ENCODE results near the gene GRIK4.
A peak's percentile ranks its signal among the peaks of the same experiment; 100 is the strongest.

GRIK4 gene

DNA sequence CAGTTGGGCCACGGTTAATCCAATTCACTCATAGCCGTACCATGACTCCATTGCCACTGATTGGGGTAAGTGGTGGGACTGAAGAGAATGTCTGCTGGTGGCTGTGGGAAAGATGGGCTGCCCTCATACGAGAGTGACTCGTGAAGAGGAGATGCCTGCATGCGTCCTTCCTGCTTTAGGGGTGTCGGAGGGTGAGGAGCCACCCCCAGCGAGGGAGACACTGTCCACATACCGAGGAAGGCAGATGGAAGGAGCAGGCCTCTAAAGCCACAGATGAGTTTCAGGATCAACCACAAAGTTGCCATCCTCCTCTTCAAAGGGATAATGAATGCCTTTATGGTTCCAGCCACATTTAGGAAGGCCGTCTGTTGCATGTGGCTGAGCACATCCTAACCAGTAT lies 83.2 kb downstream of the GRIK4 start:
- no peak overlapping the region for H3K4me3 ChIP-seq (ENCODE audit: low read length)
- TF ChIP-seq, protein P1, sequence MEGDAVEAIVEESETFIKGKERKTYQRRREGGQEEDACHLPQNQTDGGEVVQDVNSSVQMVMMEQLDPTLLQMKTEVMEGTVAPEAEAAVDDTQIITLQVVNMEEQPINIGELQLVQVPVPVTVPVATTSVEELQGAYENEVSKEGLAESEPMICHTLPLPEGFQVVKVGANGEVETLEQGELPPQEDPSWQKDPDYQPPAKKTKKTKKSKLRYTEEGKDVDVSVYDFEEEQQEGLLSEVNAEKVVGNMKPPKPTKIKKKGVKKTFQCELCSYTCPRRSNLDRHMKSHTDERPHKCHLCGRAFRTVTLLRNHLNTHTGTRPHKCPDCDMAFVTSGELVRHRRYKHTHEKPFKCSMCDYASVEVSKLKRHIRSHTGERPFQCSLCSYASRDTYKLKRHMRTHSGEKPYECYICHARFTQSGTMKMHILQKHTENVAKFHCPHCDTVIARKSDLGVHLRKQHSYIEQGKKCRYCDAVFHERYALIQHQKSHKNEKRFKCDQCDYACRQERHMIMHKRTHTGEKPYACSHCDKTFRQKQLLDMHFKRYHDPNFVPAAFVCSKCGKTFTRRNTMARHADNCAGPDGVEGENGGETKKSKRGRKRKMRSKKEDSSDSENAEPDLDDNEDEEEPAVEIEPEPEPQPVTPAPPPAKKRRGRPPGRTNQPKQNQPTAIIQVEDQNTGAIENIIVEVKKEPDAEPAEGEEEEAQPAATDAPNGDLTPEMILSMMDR (conservative IDR thresholded peaks at IDR 0.05; ENCODE audit: low read depth, low read length) = no peak
- no peak for DNase-seq (ENCODE audit: low read depth)

DNA sequence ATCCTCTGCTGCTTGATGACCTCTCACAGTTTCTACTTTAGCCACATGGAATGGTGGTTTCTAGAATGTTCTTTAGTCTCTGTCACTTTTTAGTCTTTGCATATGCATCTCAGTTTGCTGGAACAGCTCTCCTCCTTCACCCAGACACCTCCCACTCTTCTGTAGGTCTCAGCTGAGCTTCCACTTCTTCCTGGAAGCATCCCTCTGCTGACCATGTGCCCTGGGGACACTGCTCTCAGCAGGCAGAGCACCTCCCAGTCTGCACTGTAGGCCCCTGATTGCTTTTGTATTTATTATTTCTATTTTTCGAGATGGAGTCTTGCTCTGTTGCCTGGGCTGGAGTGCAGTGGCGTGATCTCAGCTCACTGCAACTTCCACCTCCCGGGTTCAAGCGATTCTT lies 84.0 kb downstream of the GRIK4 start:
- TF ChIP-seq, protein P1 (conservative IDR thresholded peaks at IDR 0.05; ENCODE audit: low read depth, low read length) = no peak
- no peak overlapping the region for H3K4me3 ChIP-seq (ENCODE audit: low read length)
- no peak for DNase-seq (ENCODE audit: low read depth)

DNA sequence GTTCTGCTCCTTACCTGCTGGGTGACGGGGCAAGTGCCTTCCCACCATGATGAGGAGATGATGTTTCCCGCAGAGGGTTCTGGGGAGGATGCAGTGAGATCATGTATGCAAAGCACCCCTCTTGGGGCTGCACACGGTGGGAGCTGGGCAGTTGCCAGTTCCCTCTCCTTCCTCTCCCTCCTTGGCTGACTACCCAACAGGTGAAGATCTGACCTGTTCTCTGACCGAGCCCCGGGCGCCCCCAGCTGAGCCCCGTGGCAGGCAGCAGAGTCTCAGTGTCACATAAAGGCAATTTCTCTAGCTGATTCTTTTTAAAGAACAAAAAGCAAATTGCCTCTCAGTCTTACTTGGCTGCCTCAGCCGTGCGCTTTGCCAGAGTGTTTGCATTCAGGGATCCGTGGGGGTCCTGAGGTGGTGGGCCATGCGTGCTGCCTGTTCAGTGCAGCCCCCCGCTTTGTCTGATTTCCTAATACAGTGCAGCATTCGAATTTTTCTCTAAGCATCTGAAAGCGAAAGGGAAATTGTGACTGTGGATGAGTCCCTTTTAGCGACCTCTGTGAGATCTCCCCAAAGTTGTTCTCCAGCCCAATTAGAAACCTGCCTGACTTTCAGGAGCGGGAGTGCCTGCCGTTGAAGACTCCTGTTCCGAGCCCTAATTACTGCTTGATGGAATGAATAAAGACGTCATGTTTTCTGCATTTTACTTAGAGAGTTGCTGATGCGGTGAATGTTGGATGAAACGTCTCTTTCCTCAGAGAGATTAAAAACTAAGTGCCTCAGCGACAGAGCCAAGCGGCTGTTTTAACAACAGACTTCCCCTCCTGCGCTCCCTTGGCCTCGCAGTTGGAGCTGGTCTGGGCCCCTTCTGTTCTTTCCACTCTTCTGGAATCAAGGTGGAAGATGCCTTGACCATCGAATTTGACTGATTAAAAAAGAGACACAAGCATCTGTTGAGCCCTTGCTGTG lies 86.0 kb downstream of the GRIK4 start:
- DNase-seq (ENCODE audit: low read depth) = peak; percentile 17
- TF ChIP-seq, protein P1 (conservative IDR thresholded peaks at IDR 0.05; ENCODE audit: low read depth, low read length) = no peak
- no peak overlapping the region for H3K4me3 ChIP-seq (ENCODE audit: low read length)

DNA sequence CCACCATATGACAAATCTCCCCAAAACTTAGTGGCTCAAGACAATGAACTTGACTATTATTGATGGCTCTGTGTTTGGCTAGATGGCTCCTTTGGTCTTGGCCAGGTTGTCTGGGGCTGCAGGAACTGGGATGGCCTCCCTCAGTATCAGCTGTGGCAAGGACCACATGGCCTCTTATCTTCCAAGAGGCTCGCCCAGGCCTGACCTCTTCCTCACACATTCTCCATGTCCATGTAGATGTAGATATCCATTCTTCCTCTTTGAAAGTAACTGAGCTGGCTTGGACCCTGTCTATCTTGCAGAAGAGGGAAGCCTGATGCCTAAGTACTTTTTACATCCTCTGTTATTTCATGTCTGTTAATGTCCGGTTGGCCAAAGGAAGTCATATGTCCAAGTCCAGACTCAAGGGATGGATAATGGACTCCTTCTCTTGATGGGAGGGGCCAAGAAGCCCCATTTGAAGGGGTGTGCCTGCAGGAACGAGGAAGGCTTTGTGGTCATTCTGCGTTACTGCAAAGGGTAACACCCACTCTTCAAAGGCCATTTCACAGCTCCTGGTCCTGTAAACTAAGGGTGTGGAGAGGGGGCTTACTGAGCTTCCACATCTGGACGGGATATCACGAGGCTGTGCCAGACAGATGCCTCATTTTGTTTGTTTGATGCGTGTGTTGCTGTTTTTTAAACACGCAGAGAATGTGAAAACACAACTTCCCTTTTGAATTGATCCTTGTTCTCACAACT lies 87.1 kb downstream of the GRIK4 start:
- no peak overlapping the region for H3K4me3 ChIP-seq (ENCODE audit: low read length)
- TF ChIP-seq, protein P1 (conservative IDR thresholded peaks at IDR 0.05; ENCODE audit: low read depth, low read length) = no peak
- no peak for DNase-seq (ENCODE audit: low read depth)

DNA sequence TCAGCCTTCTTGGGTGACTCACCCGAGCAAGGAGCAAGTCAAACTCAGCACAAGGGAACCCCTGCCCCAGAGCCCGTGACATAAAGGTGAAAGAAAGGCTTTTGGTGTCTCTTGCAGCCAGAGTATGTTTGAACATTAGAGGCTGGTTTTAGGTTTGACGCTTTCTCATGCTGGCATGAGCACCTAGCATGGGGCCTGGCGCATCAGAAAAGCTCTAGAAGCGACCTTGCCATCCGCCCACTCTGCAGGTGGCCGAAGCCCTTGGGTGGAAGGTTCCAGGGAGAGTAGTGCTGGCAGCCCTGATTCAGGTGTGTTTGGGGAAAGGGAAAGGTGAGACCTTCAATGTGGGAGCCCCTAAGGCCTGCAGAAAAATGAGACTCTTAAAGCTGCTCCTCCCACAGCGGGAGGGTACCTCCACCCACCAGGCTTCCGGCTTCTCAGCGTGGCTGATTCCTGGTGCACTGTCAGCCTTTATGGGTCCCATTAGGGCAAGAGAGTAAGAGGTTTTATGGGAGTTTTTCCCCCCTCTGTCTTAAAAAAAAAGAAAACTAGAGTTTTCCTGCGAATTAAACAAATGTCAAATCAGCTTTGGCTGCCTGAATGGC lies 88.4 kb downstream of the GRIK4 start:
- TF ChIP-seq, protein P1 (conservative IDR thresholded peaks at IDR 0.05; ENCODE audit: low read depth, low read length) = no peak
- DNase-seq (ENCODE audit: low read depth) = no peak
- H3K4me3 ChIP-seq (ENCODE audit: low read length) = no peak overlapping the region

DNA sequence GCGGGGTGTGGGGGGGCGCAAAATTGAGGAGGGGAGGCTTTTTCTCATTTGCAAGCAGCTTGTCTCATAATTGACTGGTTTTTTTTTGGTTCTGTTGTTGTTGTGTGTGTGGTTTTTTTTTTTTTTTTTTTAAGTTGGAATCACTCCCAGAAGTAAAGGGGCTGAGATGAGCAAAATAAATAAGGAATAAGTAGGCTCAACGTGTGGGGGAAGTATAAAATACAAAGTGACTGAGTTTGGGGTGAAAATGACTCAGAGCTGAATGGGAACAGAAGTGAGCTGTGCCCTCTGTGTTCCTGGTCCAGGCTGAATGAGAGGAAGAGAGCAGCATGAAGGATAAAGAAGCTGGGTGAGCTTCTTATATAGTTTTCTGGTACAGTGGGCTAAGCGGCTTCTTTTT lies 90.0 kb downstream of the GRIK4 start:
- no peak overlapping the region for H3K4me3 ChIP-seq (ENCODE audit: low read length)
- DNase-seq (ENCODE audit: low read depth) = peak; percentile 21
- TF ChIP-seq, protein P1 (conservative IDR thresholded peaks at IDR 0.05; ENCODE audit: low read depth, low read length) = no peak

All from retinal pigment epithelial cell (primary cell).